Trophoblast cell (in vitro differentiated cells and primary cell): ENCODE measurements around the gene ATP6V0D1.

Source experiments
- DNase-seq, 2 donors: peaks; one replicate each; pipeline ENCODE4 v3.0.0-alpha.2; 2016
- H2AFZ ChIP-seq: 2 replicates; pipeline ENCODE4 v1.6.1; 2013; ENCODE audit warnings: low read length, moderate library complexity, mild to moderate bottlenecking; ENCODE audit not compliant: insufficient read depth, poor library complexity
- H2AK5ac ChIP-seq: 2 replicates; pipeline ENCODE4 v1.6.1; 2013; ENCODE audit warnings: mild to moderate bottlenecking, low read length
- H2BK120ac ChIP-seq: 2 replicates; pipeline ENCODE4 v1.6.1; 2013; ENCODE audit warnings: low read length, mild to moderate bottlenecking, moderate library complexity; ENCODE audit not compliant: insufficient read depth, poor library complexity
- H2BK12ac ChIP-seq: 2 replicates; pipeline ENCODE4 v1.6.1; 2013; ENCODE audit warnings: mild to moderate bottlenecking, low read length, moderate library complexity
- H2BK5ac ChIP-seq: 2 replicates; pipeline ENCODE4 v1.6.1; 2013; ENCODE audit warnings: low read length, low read depth, moderate library complexity, mild to moderate bottlenecking; ENCODE audit not compliant: poor library complexity
- H3K14ac ChIP-seq: 2 replicates; pipeline ENCODE4 v1.6.1; 2013; ENCODE audit warnings: mild to moderate bottlenecking, low read length
- H3K18ac ChIP-seq: 2 replicates; pipeline ENCODE4 v1.6.1; 2013; ENCODE audit warnings: mild to moderate bottlenecking, low read length
- H3K23ac ChIP-seq: 2 replicates; pipeline ENCODE4 v1.6.1; 2013; ENCODE audit warnings: low read length
- H3K27ac ChIP-seq: 2 replicates; pipeline ENCODE4 v1.5.1; 2013; ENCODE audit warnings: low read depth, mild to moderate bottlenecking, inconsistent platforms, low read length, moderate library complexity
- H3K27me3 ChIP-seq: 2 replicates; pipeline ENCODE4 v1.6.1; 2013; ENCODE audit warnings: inconsistent platforms, mild to moderate bottlenecking, low read length, moderate library complexity; ENCODE audit not compliant: insufficient read depth
- H3K36me3 ChIP-seq, 2 experiments: 1 replicate in 1 of 2; 2 replicates in 1 of 2; pipeline ENCODE4 v1.6.1; 2013; ENCODE audit warnings: low read length in 2 of 2, mild to moderate bottlenecking in 2 of 2, moderate library complexity in 1 of 2; ENCODE audit not compliant: insufficient read depth in 2 of 2, control insufficient read depth in 1 of 2
- H3K4ac ChIP-seq: 2 replicates; pipeline ENCODE4 v1.6.1; 2013; ENCODE audit warnings: low read depth, mild to moderate bottlenecking, low read length, moderate library complexity
- H3K4me1 ChIP-seq, 2 experiments: 1 replicate in 1 of 2; 2 replicates in 1 of 2; pipeline ENCODE4 v1.6.1; 2013; ENCODE audit warnings: low read length in 2 of 2, mild to moderate bottlenecking in 2 of 2, moderate library complexity in 1 of 2; ENCODE audit not compliant: insufficient read depth in 2 of 2, control insufficient read depth in 1 of 2
- H3K4me2 ChIP-seq: 2 replicates; pipeline ENCODE4 v1.6.1; 2013; ENCODE audit warnings: inconsistent platforms, mild to moderate bottlenecking, low read length, moderate library complexity
- H3K4me3 ChIP-seq: 2 replicates; pipeline ENCODE4 v1.5.1; 2013; ENCODE audit warnings: mild to moderate bottlenecking, low read depth, low read length, inconsistent platforms
- H3K79me1 ChIP-seq: one replicate; pipeline ENCODE4 v1.6.1; 2013; ENCODE audit warnings: low read length
- H3K79me2 ChIP-seq: 2 replicates; pipeline ENCODE4 v1.6.1; 2013; ENCODE audit warnings: low read length, mild to moderate bottlenecking; ENCODE audit not compliant: control insufficient read depth, insufficient read depth, poor library complexity
- H3K9ac ChIP-seq: 2 replicates; pipeline ENCODE4 v1.6.1; 2013; ENCODE audit warnings: mild to moderate bottlenecking, low read length
- H3K9me3 ChIP-seq: 2 replicates; pipeline ENCODE4 v1.6.1; 2013; ENCODE audit warnings: low read depth, mild to moderate bottlenecking, control low read depth, inconsistent platforms, low read length; ENCODE audit not compliant: insufficient read depth
- H4K12ac ChIP-seq: 2 replicates; pipeline ENCODE4 v1.6.1; 2013; ENCODE audit warnings: low read depth, mild to moderate bottlenecking, low read length, moderate library complexity
- H4K8ac ChIP-seq: 2 replicates; pipeline ENCODE4 v1.6.1; 2013; ENCODE audit warnings: low read depth, mild to moderate bottlenecking, low read length, moderate library complexity
- H4K91ac ChIP-seq: one replicate; pipeline ENCODE4 v1.6.1; 2013; ENCODE audit warnings: low read depth, mild to moderate bottlenecking, low read length, moderate library complexity
- WGBS: extraction: QIAGEN DNeasy Blood & Tissue Kit; methylation state at CpG from one replicate; pipeline ENCODE4 v1.1.7; 2013; ENCODE audit warnings: missing lambda C conversion rate; ENCODE audit not compliant: insufficient read length, insufficient coverage; ENCODE audit errors: extremely low coverage; 5-methylcytosine and 5-hydroxymethylcytosine counted together

Gene ATP6V0D1

DNA sequence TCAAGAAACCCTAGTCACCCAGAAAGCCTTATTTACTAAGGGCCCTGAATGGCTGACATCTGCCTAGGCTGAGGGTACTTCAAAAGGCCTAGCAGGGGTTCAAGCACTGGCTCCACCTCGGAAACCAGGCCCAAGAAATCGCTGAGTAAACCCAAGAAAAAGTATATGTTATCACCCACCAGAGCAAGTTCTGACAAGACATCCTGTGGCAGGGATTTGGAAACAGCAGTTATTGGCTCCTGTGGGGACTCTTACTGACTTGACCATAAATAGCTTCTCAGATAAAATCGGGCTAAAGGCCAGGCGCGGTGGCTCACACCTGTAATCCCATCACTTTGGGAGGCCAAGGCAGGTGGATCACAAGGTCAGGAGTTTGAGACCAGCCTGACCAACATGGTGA, 12.2 kb downstream of the ATP6V0D1 start:
- H3K27me3 ChIP-seq, result no peaks in the 10 kb centered on the region
- H4K91ac ChIP-seq, result no peak overlapping the region
- no peak overlapping the region for H3K4me3 ChIP-seq
- no peak overlapping the region for H3K23ac ChIP-seq
- H2BK5ac ChIP-seq, result no peak overlapping the region
- no peak overlapping the region for H2BK12ac ChIP-seq
- H3K36me3 ChIP-seq, result peaks cover 0 to 2% of the 10 kb centered on the region in 2 experiments
- no peak overlapping the region for H2AK5ac ChIP-seq
- no peak for DNase-seq
- no CpG with 5 or more reads among the region's 5 CpGs for WGBS
- no peak overlapping the region for H4K8ac ChIP-seq
- H3K18ac ChIP-seq, result no peak overlapping the region
- no peak overlapping the region for H3K14ac ChIP-seq
- no peak overlapping the region for H2AFZ ChIP-seq
- H3K9me3 ChIP-seq, result no peaks in the 10 kb centered on the region
- H2BK120ac ChIP-seq, result no peak overlapping the region
- H3K27ac ChIP-seq, result no peak overlapping the region
- H3K79me2 ChIP-seq, result peaks cover 3% of the 10 kb centered on the region
- no peak overlapping the region for H4K12ac ChIP-seq
- H3K4ac ChIP-seq, result no peak overlapping the region
- no peak overlapping the region for H3K4me2 ChIP-seq
- peaks cover 3 to 4% of the 10 kb centered on the region in 2 experiments for H3K4me1 ChIP-seq
- H3K9ac ChIP-seq, result no peak overlapping the region
- no peaks in the 10 kb centered on the region for H3K79me1 ChIP-seq

- Histone ChIP-seq H2AFZ (no peak overlapping the region), H3K27me3 (no peaks in the 10 kb centered on the region), H3K4me2 (no peak overlapping the region), H3K9me3 (no peaks in the 10 kb centered on the region), H4K8ac (no peak overlapping the region), H3K4me1 (peaks cover 3 to 4% of the 10 kb centered on the region in 2 experiments), H2AK5ac (no peak overlapping the region), H3K23ac (no peak overlapping the region), H3K14ac (no peak overlapping the region), H2BK12ac (no peak overlapping the region), H3K9ac (no peak overlapping the region), H3K18ac (no peak overlapping the region), H3K79me2 (no peaks in the 10 kb centered on the region), H3K4ac (no peak overlapping the region), H3K36me3 (peaks cover 4 to 7% of the 10 kb centered on the region in 2 experiments), H3K27ac (no peak overlapping the region), H2BK120ac (no peak overlapping the region), H4K12ac (no peak overlapping the region), H4K91ac (no peak overlapping the region), H3K4me3 (no peak overlapping the region), H3K79me1 (no peaks in the 10 kb centered on the region), H2BK5ac (no peak overlapping the region)
- DNase-seq, result no peak
- no CpG with 5 or more reads among the region's 6 CpGs for WGBS
Observed at GRCh38 chr16:67466581-67466980, 14.4 kb downstream of the ATP6V0D1 start.

DNA sequence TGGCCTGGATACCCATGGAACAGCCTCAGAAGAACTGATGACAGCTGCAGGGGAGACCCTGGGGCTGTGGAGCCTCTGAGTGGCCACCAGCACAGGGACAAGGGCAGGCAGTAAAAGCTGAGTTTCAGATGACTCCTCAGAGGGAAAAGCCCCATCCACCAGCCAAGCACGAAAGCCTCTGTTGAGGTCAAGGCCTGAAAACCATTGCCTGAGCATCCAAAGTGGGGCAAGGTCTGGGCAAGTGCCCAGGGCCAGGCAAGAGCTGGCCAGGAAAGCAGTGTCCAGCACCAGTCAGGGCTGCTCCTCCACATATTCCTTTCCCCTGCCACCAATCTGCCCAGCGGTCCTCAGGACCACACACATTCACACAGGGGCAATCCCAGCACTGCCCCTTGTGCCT, 16.4 kb downstream of the ATP6V0D1 start:
- no peak overlapping the region for H4K91ac ChIP-seq
- no peaks in the 10 kb centered on the region for H3K79me2 ChIP-seq
- peaks cover 13 to 19% of the 10 kb centered on the region in 2 experiments for H3K36me3 ChIP-seq
- DNase-seq, result no peak
- H3K9me3 ChIP-seq, result no peaks in the 10 kb centered on the region
- no CpG with 5 or more reads among the region's 2 CpGs for WGBS
- no peak overlapping the region for H2BK120ac ChIP-seq
- no peak overlapping the region for H2BK12ac ChIP-seq
- H3K4me1 ChIP-seq, result peaks cover 3 to 4% of the 10 kb centered on the region in 2 experiments
- no peaks in the 10 kb centered on the region for H3K79me1 ChIP-seq
- H4K8ac ChIP-seq, result no peak overlapping the region
- peak overlapping the region; percentile 15 for H3K9ac ChIP-seq
- H3K4me2 ChIP-seq, result no peak overlapping the region
- H3K18ac ChIP-seq, result no peak overlapping the region
- H2BK5ac ChIP-seq, result no peak overlapping the region
- no peaks in the 10 kb centered on the region for H3K27me3 ChIP-seq
- H2AFZ ChIP-seq, result no peak overlapping the region
- H3K23ac ChIP-seq, result no peak overlapping the region
- H3K4me3 ChIP-seq, result no peak overlapping the region
- no peak overlapping the region for H3K14ac ChIP-seq
- H2AK5ac ChIP-seq, result no peak overlapping the region
- H3K4ac ChIP-seq, result no peak overlapping the region
- no peak overlapping the region for H4K12ac ChIP-seq
- H3K27ac ChIP-seq, result no peak overlapping the region

DNA sequence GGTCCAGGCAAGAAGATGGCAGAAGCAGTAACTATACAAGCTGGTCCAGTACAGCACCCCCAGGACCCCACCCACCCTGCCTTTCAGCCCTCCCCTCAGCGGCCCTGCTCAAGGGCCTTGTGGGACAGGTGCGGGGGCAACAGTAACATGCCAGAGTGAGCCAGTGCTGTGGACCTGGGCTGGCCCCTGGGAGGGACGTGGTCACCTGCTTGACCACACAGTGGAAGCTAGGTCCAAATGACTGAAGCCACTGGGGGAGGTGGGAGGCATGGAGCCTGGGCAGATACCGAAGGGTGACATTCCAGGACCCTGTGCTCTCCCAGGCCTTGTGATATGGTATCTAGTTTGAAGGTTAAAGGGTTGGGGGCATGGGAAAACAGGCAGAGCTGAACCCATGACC, 17.3 kb downstream of the ATP6V0D1 start:
- Histone ChIP-seq H3K27ac (no peak overlapping the region), H3K4me3 (no peak overlapping the region), H4K12ac (no peak overlapping the region), H2BK120ac (no peak overlapping the region), H2AFZ (no peak overlapping the region), H4K8ac (no peak overlapping the region), H3K23ac (no peak overlapping the region), H4K91ac (no peak overlapping the region), H3K18ac (no peak overlapping the region), H2AK5ac (no peak overlapping the region), H3K79me1 (no peaks in the 10 kb centered on the region), H3K4me2 (no peak overlapping the region), H2BK12ac (no peak overlapping the region), H3K9ac (no peak overlapping the region), H3K9me3 (no peaks in the 10 kb centered on the region), H3K36me3 (peaks cover 13 to 19% of the 10 kb centered on the region in 2 experiments), H3K27me3 (no peaks in the 10 kb centered on the region), H3K4ac (no peak overlapping the region), H3K4me1 (peaks cover 3 to 4% of the 10 kb centered on the region in 2 experiments), H3K79me2 (no peaks in the 10 kb centered on the region), H2BK5ac (no peak overlapping the region), H3K14ac (no peak overlapping the region)
- no CpG with 5 or more reads among the region's 4 CpGs for WGBS
- no peak for DNase-seq
